ENCODE measurements around the gene SIRPD.
"Not testable (repeated sequence)": the region's sequence is repeated elsewhere in the genome, so short reads cannot be mapped to it uniquely, and the experiment has no call there.

SIRPD gene

DNA sequence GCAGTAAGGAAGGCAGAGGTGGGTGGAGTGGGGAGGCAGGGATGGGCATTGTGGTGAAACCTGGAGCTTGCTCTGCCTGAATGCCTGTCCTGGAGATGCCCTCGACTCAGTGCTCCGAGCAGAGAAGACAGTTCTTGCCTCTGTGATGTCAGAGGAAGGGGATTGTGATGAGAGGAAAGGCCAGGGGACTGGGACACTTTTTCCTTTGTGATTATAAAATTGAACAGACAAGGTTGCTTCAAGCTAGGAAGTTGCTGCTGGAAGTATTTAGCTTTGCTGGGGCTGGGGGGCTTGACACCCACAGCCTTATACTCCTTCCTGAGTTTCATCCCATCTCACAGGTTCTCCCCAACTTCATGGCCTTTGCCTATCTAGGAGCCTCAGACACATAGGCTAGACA is at the start of gene SIRPD:
TSS of gene SIRPD (minus strand) at position 101 of the 400 bp plus-strand sequence. CDS start at position 49, 52 bp downstream.
- DNase-seq (ENCODE audit: low read depth in 1 of 2, low spot score in 1 of 2) = no peak

DNA sequence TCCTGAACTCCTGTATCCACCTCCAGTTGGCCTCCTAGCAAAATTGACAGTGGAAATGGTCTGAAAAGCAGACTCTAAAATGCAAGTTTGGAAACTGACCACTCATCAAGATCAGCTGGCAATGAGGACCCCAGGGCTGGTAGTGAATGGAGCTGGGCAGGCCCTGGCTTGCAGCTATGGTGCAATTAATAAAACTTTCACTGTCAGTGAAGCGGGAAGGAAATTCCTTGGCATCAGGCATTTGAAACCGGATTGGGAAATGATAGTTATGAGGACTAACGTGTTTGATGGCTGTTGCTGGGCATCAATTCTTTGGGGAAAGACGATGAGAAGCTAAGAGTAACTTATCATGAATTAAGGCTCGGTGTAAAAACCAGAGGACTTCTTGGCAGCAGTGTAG is 43.2 kb upstream of the SIRPD start:
- no peak for DNase-seq (ENCODE audit: low read depth in 1 of 2, low spot score in 1 of 2)

DNA sequence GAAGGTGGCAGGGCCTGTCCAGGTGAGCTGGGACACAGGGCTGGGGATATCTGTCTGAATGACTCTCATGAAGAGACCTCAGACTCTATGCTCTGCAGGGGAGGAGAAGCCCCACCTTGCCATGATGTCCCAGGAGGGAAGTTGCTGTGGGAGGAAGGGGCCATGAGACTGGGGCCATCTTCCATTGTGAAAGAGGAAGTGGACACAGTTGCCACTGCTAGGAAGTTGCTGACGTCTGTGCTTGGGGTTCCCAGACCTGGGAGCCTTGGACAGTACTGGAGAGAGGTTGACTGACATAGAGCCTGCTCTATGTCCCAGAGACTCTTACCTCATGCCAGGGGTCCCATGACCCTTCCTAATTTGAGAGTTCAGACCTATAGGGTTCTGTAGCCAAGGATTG is 37.8 kb upstream of the SIRPD start:
- no peak for DNase-seq (ENCODE audit: low read depth in 1 of 2, low spot score in 1 of 2)

DNA sequence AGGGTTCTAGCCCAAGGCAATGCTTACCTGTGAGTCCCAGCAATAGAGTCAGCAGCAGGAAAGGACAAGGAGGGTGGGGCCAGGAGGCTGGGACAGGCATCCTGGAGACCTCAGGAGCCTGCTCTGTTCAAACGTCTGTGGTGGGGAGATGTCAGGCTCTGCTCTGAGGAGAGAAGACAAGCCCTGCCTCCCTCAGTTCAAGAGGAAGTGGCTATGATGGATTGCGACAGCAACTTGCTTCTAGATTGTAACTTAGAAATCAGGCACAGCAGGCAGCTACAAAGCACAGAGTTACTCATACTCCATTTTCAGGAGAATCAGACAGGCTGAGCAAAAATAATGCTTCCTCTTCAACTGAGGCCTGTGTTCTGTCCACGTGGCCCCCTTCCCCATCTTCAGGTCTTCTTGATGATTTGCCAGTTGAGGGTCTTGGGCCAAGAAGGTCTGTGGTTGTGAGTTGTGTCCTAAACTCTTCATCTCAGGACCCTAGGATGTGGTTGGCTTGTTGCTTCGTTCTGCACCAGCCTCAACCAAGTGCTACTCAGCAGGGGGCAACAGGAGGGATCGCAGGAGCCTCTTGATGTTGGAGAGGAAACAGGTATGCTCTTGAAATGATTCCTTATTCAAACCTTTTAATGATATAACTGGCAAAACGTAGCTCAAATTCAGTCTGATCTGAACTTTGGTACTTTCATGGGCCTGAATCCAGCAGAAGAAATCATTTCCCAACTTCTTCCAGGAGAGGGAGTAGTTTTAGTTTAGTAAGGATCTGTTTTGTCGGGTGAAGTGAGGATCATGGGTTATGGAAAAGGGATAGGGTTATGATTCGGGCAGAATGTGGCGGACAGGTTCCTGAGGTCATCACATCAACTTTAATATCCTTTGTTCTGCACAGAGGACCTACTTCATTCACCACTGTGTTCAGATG is 31.3 kb upstream of the SIRPD start:
- DNase-seq (ENCODE audit: low read depth in 1 of 2, low spot score in 1 of 2) = no peak

DNA sequence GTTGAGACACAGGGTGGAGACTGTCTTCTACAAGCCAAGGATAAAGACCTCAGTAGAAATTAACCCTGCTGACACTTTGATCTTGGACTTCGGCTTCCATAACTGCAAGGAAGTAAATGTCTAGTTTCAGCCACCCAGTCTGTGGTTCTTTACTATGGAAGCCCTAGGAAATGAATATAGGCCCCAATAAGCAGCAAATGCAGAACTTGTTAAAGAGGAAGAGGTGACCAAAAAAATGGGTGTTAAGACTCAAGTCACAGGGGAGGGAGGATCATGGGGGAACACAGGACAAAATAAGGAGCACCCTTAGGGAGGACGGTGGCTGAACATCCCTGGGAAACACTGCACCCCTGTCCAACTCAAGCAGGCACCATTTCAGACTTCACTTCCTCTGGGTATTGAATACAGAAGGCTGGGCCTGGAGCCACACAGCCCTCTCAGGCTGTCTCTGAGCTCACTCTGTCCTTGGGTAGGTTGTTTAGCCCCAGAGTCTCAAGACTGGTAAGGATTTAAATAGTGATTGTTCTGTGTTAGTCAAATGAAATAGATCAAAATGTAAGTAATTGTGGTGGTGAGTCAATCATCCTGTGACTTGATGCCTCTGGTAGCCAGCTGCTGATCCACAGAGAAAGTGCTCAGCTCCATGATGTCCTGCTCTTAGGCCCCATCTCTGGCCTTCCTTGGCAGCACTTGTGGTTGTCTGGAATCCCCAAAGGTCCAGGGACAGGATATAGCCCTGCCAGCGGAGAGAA is 30.5 kb upstream of the SIRPD start:
- DNase-seq (ENCODE audit: low read depth in 1 of 2, low spot score in 1 of 2) = no peak

DNA sequence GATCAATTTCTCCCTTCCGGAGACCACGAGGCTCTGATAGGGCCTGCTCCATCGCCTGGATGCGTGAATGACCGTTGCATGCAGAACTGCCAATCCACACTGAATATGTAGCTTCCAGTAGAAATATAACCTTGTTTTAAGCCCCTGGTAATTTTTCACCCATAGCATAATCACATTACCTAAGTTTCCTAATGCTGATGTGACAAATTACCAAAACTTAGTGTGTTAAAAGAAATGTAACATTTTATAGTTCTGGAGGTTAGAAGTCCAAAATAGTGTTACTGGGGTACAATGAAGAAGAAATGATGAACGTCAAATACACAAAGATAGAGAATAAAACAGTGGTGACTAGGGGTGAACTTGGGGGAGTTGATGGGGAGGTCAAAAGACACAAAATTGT is 22.0 kb upstream of the SIRPD start:
- no peak for DNase-seq (ENCODE audit: low read depth in 1 of 2, low spot score in 1 of 2)

DNA sequence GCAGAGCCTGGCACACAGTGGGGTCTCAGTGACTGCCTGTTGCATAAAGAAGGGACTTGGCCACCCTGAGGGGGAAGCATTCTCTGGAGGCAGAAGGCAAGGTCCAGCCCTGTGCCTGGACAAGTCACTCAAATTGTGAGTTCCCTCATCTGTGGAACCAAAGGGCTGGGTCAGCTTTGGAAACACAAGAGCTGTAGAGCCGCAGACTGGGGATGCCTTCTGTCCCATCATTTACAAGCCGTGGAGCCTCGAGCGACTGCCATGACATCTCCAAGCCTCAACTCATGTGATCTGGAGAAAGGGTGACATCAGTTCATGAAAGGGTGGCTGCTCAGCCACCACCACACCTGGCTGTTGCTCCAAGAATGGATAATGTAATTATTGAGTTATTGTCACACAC is 20.4 kb upstream of the SIRPD start:
- no peak for DNase-seq (ENCODE audit: low read depth in 1 of 2, low spot score in 1 of 2)

DNA sequence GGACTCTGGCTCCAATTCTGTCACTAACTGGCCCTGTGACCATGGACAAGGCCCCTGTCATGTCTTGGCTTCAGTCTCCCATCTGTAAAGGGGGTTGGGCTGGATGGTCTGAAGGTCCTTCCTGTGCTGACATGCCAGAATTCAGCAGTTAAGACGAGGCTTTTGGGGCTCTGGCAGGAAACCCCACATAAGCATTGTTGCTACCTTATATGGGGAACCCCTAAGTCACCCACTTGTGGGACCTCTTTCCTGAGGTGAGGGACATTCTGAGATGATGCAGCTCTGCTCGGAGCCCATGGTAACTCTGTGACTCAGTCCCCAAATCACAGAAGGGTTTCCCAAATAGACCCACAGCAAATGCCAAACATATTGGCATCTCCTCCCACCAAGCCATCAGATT is 19.8 kb upstream of the SIRPD start:
- DNase-seq (ENCODE audit: low read depth in 1 of 2, low spot score in 1 of 2) = not testable (repeated sequence)

DNA sequence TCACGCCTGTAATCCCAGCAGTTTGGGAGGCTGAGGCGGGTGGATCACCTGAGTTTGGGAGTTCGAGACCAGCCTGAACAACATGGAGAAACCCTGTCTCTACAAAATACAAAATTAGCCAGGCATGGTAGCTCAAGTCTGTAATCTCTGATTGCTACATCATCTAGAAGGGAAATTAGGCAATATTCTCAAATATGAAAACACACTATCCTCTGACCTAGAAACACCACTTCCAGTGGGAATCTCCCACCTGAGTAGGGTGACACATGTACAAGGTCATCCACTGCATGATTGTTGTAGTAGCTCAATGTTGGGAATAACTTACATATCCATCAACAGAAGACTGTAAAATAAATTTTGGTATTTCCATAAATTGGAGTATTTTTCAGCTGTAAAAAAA is 19.1 kb upstream of the SIRPD start:
- DNase-seq (ENCODE audit: low read depth in 1 of 2, low spot score in 1 of 2) = no peak

DNA sequence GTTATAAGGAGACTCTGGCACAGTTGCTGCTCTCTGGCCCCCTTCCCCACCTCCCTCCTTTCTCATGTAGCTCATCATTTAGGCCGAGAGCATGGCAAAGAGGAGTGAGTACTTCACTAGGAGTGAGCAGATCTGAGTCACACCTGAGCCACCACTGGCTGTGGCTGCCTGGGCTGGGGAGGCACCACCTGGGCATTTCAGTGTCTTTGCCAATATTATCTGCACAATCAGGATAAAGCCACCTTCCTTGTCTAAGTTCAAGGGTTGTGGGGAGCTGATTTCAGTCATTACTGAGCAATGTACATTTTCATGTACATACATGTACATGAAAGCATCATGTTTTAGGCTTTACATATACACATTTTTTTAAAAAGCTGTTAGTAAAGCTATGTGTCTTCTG is 18.5 kb upstream of the SIRPD start:
- not testable (repeated sequence) for DNase-seq (ENCODE audit: low read depth in 1 of 2, low spot score in 1 of 2)

DNA sequence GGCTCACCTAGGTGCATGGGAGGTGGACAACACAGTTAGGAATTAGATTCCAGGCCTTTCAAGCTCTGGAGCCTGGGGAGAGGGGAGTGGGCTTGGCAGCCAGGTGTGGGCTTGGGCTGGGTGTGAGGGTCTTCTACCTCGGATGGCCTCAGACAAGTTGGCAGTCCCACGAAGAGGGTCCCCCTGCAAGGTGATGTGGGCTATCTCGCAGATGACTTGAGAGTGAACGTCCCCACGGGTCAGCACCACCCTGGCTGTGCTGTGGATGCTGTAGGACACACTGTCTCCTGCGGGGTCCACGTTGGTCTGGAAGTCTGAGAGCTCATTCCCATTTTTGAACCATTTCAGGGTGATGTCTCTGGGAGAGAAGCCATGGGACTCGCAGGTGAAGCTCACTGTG is 14.1 kb upstream of the SIRPD start:
- DNase-seq (ENCODE audit: low read depth in 1 of 2, low spot score in 1 of 2) = not testable (repeated sequence)

DNA sequence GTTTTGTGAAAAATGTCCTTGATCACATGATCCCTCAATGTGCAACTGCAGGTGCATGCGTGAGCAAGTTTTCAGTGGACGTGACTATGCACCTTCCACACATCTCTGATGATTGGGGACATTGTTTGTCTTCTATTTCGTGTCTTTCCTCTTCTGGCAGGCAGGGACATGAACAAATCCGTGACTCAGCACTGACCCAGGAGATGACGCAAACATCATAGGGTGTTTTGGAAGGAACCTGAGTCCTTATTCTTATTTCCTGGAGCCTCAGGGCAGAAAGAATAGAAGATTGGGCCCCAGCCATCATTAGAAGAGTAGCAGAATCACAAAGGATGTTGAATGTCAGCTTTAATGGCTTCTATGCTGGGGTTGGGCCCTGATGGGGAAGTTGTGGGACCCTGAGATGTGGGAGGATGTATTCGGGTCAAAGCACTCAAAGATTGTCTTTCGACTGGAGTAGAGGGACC is 11.9 kb upstream of the SIRPD start:
- DNase-seq (ENCODE audit: low read depth in 1 of 2, low spot score in 1 of 2) = no peak

DNA sequence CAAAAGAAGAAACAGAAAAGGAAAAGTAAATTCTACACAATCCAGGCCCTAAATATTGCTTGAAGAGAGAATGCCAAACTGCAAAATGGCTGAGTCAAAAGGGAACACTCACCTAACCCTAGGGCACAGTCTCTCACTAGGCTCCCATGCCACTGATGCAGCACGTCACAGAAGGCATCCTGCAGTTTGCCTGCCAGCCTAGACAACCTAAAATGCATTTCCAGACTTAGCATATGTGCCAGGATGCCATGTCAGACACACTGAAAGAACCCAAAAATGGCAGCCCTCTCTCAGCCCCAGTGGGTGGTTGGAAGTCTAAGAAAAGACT is 10.6 kb upstream of the SIRPD start:
- no peak for DNase-seq (ENCODE audit: low read depth in 1 of 2, low spot score in 1 of 2)

DNA sequence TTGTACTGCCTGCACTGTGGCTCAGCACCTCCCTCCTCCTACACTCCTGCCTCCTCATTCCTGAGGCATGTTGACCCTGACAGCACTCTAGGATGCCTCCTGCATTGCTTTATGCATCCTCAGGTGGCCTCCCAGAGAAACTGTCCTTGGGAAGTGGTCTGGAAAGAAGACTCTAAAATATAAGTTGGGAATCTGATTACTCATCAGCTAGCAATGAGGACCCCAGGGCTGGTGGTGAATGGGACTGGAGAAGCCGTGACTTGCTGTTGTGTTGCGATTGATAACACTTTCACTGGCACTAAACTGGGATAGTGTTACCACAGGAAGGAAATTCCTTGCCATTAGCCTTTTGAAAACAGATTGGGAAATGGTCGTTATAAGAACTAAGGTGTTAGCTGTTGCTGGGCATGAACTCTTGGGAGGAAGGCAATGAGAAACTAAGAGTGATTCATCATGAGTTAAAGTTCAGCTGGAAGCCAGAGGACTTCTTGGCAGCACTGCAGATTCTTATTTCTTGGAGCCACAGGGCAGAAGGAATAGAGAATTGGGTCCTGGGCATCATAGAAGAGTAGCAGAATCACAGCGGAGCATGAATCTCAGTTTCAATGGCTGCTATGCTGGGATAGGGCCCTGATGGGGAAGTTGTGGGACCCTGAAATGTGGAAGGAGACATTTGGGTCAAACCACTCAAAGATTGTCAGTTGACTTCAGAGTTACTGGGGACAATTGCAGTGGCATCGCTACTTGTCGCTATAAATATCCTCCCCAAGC is 10.1 kb upstream of the SIRPD start:
- DNase-seq (ENCODE audit: low read depth in 1 of 2, low spot score in 1 of 2) = no peak

DNA sequence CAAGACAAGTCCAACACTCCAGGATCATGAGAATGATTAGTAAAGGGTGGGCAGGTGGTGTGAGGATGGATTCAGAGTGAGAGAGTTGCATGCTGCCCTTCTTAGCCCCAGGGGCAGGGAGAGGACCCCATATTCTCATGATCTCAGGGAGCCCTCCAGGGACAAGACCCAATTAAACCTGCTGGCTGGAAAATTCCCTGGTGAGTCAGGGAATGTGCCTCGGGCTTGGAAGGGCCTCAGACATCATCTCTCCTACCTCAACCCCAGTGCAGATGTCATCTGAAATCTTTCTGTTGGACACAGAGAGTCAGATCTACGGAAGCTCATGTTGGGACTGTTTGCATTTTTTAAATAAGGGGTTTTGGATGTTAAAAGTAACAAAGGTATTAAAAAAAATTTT is 9.2 kb upstream of the SIRPD start:
- no peak for DNase-seq (ENCODE audit: low read depth in 1 of 2, low spot score in 1 of 2)

DNA sequence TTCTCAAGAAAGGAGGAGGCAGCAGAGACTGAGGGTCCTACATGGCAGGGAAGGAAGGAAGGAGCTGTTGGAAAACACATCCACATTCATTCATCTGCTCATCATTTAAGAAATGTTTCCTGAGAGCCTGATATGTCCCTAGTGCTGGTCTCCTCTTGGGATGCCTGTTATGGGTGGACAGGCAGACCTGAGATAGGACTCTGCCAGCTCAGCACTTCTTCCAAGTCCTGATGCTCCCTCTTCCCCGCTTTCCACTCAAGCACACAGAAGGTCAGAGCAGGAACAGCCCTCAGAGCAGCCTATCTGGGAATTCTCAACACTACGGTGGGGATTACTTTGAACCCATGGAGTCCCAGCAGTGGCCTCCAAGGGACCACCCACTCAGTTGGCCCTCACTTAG is 8.0 kb upstream of the SIRPD start:
- no peak for DNase-seq (ENCODE audit: low read depth in 1 of 2, low spot score in 1 of 2)

DNA sequence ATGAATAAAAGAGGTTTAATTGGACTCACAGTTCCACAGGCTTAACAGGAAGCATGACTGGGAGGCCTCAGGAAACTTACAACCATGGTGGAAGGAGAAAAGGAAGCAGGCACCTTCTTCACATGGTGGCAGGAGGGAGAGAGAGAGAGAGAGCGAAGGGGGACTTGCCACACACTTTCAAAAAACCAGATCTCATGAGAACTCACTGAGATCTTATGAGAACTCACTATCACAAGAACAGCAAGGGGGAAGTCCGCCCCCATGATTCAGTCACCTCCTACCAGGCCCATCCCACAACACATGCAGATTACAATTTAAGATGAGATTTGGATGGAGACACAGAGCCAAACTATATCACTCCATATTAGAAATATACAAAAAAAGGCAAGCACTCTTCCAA is 6.1 kb upstream of the SIRPD start:
- DNase-seq (ENCODE audit: low read depth in 1 of 2, low spot score in 1 of 2) = no peak

DNA sequence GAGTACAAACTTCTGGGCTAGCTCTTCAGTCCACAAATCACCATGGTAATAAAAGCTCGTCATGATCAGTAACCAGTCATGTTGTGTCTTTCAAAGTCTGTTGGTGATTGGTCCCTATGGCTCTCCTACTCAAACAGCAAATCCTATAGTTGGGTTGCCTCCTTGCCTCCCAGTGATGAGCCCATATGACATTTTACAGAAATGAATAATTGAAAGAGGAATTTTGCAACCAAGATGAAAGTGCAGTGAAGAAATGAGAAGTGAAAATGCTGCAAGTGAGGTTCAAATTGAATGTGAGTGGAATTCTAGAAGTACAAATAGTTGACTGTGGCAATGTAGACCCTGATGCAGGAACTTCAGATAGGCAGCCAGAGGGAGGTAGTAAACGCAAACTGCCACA is 5.1 kb upstream of the SIRPD start:
- DNase-seq (ENCODE audit: low read depth in 1 of 2, low spot score in 1 of 2) = no peak

DNA sequence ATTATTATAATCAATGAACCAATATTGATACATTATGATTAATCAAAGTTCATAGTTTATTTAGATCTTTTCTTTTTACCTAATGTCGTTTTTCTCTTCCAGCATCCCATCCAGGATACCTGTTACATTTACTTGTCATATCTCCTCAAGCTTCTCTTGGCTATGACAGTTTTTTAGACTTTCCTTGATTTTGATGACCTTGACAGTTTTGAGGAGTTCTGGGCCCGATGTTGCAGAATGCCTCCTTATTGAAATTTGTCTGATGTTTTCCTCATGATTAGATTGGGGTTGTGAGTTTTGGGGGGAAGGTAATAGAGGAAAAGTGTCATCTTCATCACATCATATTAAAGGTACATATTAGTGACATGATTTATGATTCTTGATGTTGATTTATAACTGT is 3.8 kb upstream of the SIRPD start:
- DNase-seq (ENCODE audit: low read depth in 1 of 2, low spot score in 1 of 2) = no peak

DNA sequence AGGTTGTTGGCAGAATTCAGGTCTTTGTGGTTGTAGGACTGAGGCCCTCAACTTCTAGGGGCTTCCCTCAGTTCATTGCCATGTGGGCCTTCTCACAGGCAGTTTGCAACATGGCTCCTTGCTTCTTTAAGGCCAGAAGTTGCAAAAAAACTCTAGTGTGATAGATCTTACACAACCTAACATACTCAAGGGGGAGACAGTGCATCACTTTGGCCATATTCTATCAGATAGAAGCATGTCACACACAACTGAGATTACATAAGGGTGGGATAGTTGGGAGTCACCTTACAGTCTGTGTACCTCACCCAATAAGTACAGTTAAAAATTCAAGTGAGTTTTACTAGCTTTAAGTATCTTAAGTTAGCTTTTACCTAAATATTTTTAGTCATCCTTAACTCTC is 1.6 kb downstream of the SIRPD start:
- DNase-seq (ENCODE audit: low read depth in 1 of 2, low spot score in 1 of 2) = no peak

DNA sequence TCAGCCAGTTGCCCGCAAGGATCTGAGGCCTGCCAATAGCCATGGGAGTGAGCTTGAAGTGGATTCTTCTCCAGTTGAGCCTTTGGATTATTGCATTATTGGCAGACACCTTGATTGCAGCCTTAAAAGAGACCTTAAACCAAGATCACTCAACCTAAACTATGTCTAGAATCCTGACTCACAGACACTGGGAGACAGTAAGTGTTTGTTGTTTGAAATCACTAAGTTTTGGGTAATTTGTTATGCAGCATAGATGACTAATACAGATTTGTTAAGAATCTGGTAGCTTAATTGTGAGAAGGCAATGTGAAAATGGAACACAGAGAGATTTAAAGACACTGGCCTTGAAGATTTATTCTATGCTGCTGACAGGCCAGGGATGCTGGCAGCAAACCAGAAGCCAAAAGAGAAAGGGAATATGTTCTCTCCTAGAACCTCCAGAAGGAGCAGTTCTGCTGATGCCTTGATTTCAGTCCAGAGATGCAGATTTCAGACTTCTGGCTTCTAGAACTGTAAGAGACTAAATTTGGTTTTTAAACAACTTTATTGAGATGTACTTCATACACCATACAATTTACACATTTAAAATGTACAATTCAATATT is 17.6 kb downstream of the SIRPD start:
- DNase-seq (ENCODE audit: low read depth in 1 of 2, low spot score in 1 of 2) = no peak
